A673 (cell line): ENCODE data around the gene TEAD1. TPM values are rescaled to one million over a fixed set of nuclear protein-coding genes. Genes with fewer than 3 reads are reported as not detected.

Experiments used
- BruUV-seq: library from RNA; stranded (reverse); fragments of 400-500 nt; replicated peaks from 2 replicates; lab custom pipeline; 2021; lab: Mats Ljungman, UMichigan
- CTCF ChIA-PET: fragments of 300-600 bp; sonication (Branson Sonifier 250); formaldehyde crosslinking; loops from one replicate; lab custom pipeline; 2022; ENCODE audit warnings: antibody characterized with exemption; lab: Charles Lee
- POLR2A ChIA-PET: fragments of 300-600 bp; sonication (Branson Sonifier 250); formaldehyde crosslinking; loops from one replicate; lab custom pipeline; 2022; ENCODE audit warnings: antibody characterized with exemption; ENCODE audit not compliant: low non-redundant PET; lab: Charles Lee
- DNase-seq: peaks from one replicate; pipeline ENCODE4 v3.0.0-alpha.2; 2015; ENCODE audit warnings: low spot score
- H3K27ac ChIP-seq: fragments of 200-600 bp; sonication (generic); 2 replicates; pipeline ENCODE4 v1.5.1; 2016; ENCODE audit warnings: mixed run types, low read depth, mild to moderate bottlenecking, mixed read lengths, antibody characterized with exemption, low read length; ENCODE audit not compliant: poor library complexity, severe bottlenecking
- H3K27me3 ChIP-seq: fragments of 200-600 bp; sonication (generic); replicated peaks from 2 replicates; pipeline ENCODE4 v1.6.1; 2017; ENCODE audit warnings: mixed run types, low read depth, mild to moderate bottlenecking, mixed read lengths, antibody characterized with exemption, low read length; ENCODE audit not compliant: insufficient read depth, poor library complexity
- H3K36me3 ChIP-seq: fragments of 200-600 bp; sonication (generic); 2 replicates; pipeline ENCODE4 v1.6.1; 2016; ENCODE audit warnings: mixed run types, mild to moderate bottlenecking, mixed read lengths, antibody characterized with exemption, low read length; ENCODE audit not compliant: insufficient read depth, poor library complexity, severe bottlenecking
- H3K4me1 ChIP-seq: fragments of 200-600 bp; sonication (generic); 2 replicates; pipeline ENCODE4 v1.6.1; 2017; ENCODE audit warnings: mixed run types, mild to moderate bottlenecking, mixed read lengths, antibody characterized with exemption, low read length; ENCODE audit not compliant: insufficient read depth, poor library complexity, severe bottlenecking
- H3K4me3 ChIP-seq: fragments of 200-600 bp; sonication (generic); 2 replicates; pipeline ENCODE4 v1.5.1; 2016; ENCODE audit warnings: low read depth, mixed run types, mild to moderate bottlenecking, mixed read lengths, low read length; ENCODE audit not compliant: poor library complexity, severe bottlenecking
- H3K9me3 ChIP-seq: fragments of 200-600 bp; sonication (generic); 2 replicates; pipeline ENCODE4 v1.6.1; 2016; ENCODE audit warnings: mixed run types, low read depth, mild to moderate bottlenecking, mixed read lengths, antibody characterized with exemption, low read length; ENCODE audit not compliant: poor library complexity, severe bottlenecking
- CTCF ChIP-seq: fragments of 300-800, 200-600 bp; sonication (generic); conservative IDR thresholded peaks from 2 replicates; pipeline ENCODE4 v1.5.1; 2017; ENCODE audit warnings: low read depth, mild to moderate bottlenecking, antibody characterized with exemption, low read length, moderate library complexity, mixed read lengths
- EZH2 ChIP-seq: fragments of 200-600 bp; sonication (generic); IDR thresholded peaks from 2 replicates; pipeline ENCODE4 v1.6.1; 2017; ENCODE audit warnings: borderline replicate concordance, low read depth, mild to moderate bottlenecking, mixed read lengths, antibody characterized with exemption, low read length; ENCODE audit not compliant: poor library complexity, severe bottlenecking
- intact Hi-C: fragments of 100-400 bp; cut with micrococcal nuclease; formaldehyde crosslinking; loops from one replicate; pipeline ENCODE4 v1.10.0; 2022; ENCODE audit not compliant: unreplicated experiment
- total RNA-seq: library from RNA; stranded (reverse); gene quantifications from 2 replicates; pipeline ENCODE4 v1.2.3, GENCODE V29; 2021

The TEAD1 gene
- total RNA-seq, 1 experiment from 2014 or later = 81.8 TPM

GRCh38 chr11:12653729-12654128 is 20.5 kb upstream of the TEAD1 start:
- Histone ChIP-seq H3K27ac (no peak overlapping the region), H3K4me3 (no peak overlapping the region), H3K9me3 (peaks cover 4% of the 10 kb centered on the region), H3K36me3 (no peaks in the 10 kb centered on the region), H3K4me1 (no peaks in the 10 kb centered on the region), H3K27me3 (no peaks in the 10 kb centered on the region)
- DNase-seq = no peak
- TF ChIP-seq CTCF (no peak), EZH2 (no peak)
- intact Hi-C loops = no loop called here
- ChIA-PET POLR2A (no interaction called here), CTCF (interaction anchor here (0.7 kb wide), 1 partner anchor 17 kb away, joined by 3 read pairs; no protein-coding TSS in a partner anchor)
- no TSS peak for BruUV-seq

- TF ChIP-seq CTCF = no peak
- no peak for TF ChIP-seq EZH2
- Histone ChIP-seq H3K4me3 (no peak overlapping the region), H3K27me3 (no peaks in the 10 kb centered on the region), H3K36me3 (no peaks in the 10 kb centered on the region), H3K4me1 (no peaks in the 10 kb centered on the region), H3K9me3 (peaks cover 4% of the 10 kb centered on the region), H3K27ac (no peak overlapping the region)
- BruUV-seq = no TSS peak
- DNase-seq = no peak
- intact Hi-C loops = no loop called here
- CTCF ChIA-PET = no interaction called here
- POLR2A ChIA-PET = no interaction called here
Measured at GRCh38 chr11:12655842-12656241, 18.4 kb upstream of the TEAD1 start.

GRCh38 chr11:12657336-12657735 is 16.9 kb upstream of the TEAD1 start:
- H3K9me3 ChIP-seq = peaks cover 4% of the 10 kb centered on the region
- no peak overlapping the region for H3K4me3 ChIP-seq
- no peak for DNase-seq
- ChIA-PET POLR2A (no interaction called here), CTCF (no interaction called here)
- H3K4me1 ChIP-seq = no peaks in the 10 kb centered on the region
- no peak overlapping the region for H3K27ac ChIP-seq
- TF ChIP-seq EZH2 (no peak), CTCF (no peak)
- H3K36me3 ChIP-seq = no peaks in the 10 kb centered on the region
- BruUV-seq = no TSS peak
- H3K27me3 ChIP-seq = no peaks in the 10 kb centered on the region
- intact Hi-C loops = no loop called here
